Retina (tissue), 1 donor: ENCODE results near the gene FOXB2.
"Not testable (repeated sequence)": the region's sequence is repeated elsewhere in the genome, so short reads cannot be mapped to it uniquely, and the experiment has no call there.

ENCODE experiments used
- DNase-seq: peaks from one replicate; pipeline ENCODE4 v3.0.0-alpha.2; 2016

FOXB2 gene

GRCh38 chr9:77019236-77019925 lies at the start of gene FOXB2:
TSS of gene FOXB2 (plus strand) at chr9:77019655. CDS start at chr9:77019655, 0 bp downstream.
- peak; percentile 72 for DNase-seq

- DNase-seq, result no peak
These were observed 49.7 kb upstream of the FOXB2 start for GRCh38 chr9:76969716-76970115.

- not testable (repeated sequence) for DNase-seq
These were observed 40.6 kb upstream of the FOXB2 start for GRCh38 chr9:76978831-76979230.

- no peak for DNase-seq
These were observed 38.9 kb upstream of the FOXB2 start for GRCh38 chr9:76980566-76980965.

- DNase-seq, result no peak
These were observed 35.0 kb upstream of the FOXB2 start for GRCh38 chr9:76984486-76984885.

GRCh38 chr9:76985581-76985980 lies 33.9 kb upstream of the FOXB2 start:
- DNase-seq, result no peak

GRCh38 chr9:76987594-76988200 lies 31.8 kb upstream of the FOXB2 start:
- DNase-seq, result no peak

GRCh38 chr9:76988941-76989340 lies 30.5 kb upstream of the FOXB2 start:
- no peak for DNase-seq

- DNase-seq, result no peak
These were observed 30.0 kb upstream of the FOXB2 start for GRCh38 chr9:76989501-76989900.

GRCh38 chr9:76996700-76997099 lies 22.8 kb upstream of the FOXB2 start:
- peak; percentile 39 for DNase-seq

- DNase-seq, result no peak
These were observed 20.2 kb upstream of the FOXB2 start for GRCh38 chr9:76999261-76999660.

GRCh38 chr9:77000330-77000729 lies 19.1 kb upstream of the FOXB2 start:
- no peak for DNase-seq

GRCh38 chr9:77003366-77003765 lies 16.1 kb upstream of the FOXB2 start:
- DNase-seq, result no peak

- DNase-seq, result no peak
These were observed 14.2 kb upstream of the FOXB2 start for GRCh38 chr9:77005216-77005615.

- DNase-seq, result peak; percentile 6
These were observed 8.9 kb upstream of the FOXB2 start for GRCh38 chr9:77010527-77010926.

GRCh38 chr9:77011973-77012821 lies 7.3 kb upstream of the FOXB2 start:
- DNase-seq, result peak; percentile 94

- no peak for DNase-seq
These were observed 6.1 kb upstream of the FOXB2 start for GRCh38 chr9:77013206-77013931.

GRCh38 chr9:77013932-77014596 lies 5.4 kb upstream of the FOXB2 start:
- peak; percentile 67 for DNase-seq

- DNase-seq, result peak; percentile 52
These were observed 4.7 kb upstream of the FOXB2 start for GRCh38 chr9:77014597-77015263.

GRCh38 chr9:77015327-77016048 lies 4.0 kb upstream of the FOXB2 start:
- peak; percentile 43 for DNase-seq

- DNase-seq, result peak; percentile 72
These were observed 3.3 kb upstream of the FOXB2 start for GRCh38 chr9:77016121-77016525.
